Liver (tissue), 3 donors: ENCODE measurements around the gene TRIM23.

Source experiments
- CTCF ChIP-seq: fragments of 150-350 bp; IDR thresholded peaks from 2 replicates; pipeline ENCODE4 v1.5.1; 2017; ENCODE audit warnings: improper control_type of control experiment, low read depth, low read length; ENCODE audit not compliant: missing input control
- FOXA1 ChIP-seq: IDR thresholded peaks from 2 replicates; pipeline ENCODE4 v1.6.1; 2016; ENCODE audit warnings: antibody characterized with exemption
- HNF4G ChIP-seq: IDR thresholded peaks from 2 replicates; pipeline ENCODE4 v1.6.1; 2016; ENCODE audit warnings: antibody characterized with exemption
- RAD21 ChIP-seq, 2 donors: IDR thresholded peaks; 2 replicates each; pipeline ENCODE4 v1.6.1; 2016; ENCODE audit warnings: antibody characterized with exemption in 2 of 2, mild to moderate bottlenecking in 2 of 2
- RXRA ChIP-seq, 2 donors: IDR thresholded peaks; 2 replicates each; pipeline ENCODE4 v1.6.1; 2017 to 2018; ENCODE audit warnings: antibody characterized with exemption in 2 of 2, mild to moderate bottlenecking in 1 of 2
- TAF1 ChIP-seq: conservative IDR thresholded peaks from 2 replicates; pipeline ENCODE4 v1.6.1; 2016; ENCODE audit warnings: antibody characterized with exemption, mild to moderate bottlenecking
- YY1 ChIP-seq: IDR thresholded peaks from 2 replicates; pipeline ENCODE4 v1.6.1; 2016; ENCODE audit warnings: antibody characterized with exemption, mild to moderate bottlenecking
- donor health status: healthy.
- donor health status: healthy.

DNA sequence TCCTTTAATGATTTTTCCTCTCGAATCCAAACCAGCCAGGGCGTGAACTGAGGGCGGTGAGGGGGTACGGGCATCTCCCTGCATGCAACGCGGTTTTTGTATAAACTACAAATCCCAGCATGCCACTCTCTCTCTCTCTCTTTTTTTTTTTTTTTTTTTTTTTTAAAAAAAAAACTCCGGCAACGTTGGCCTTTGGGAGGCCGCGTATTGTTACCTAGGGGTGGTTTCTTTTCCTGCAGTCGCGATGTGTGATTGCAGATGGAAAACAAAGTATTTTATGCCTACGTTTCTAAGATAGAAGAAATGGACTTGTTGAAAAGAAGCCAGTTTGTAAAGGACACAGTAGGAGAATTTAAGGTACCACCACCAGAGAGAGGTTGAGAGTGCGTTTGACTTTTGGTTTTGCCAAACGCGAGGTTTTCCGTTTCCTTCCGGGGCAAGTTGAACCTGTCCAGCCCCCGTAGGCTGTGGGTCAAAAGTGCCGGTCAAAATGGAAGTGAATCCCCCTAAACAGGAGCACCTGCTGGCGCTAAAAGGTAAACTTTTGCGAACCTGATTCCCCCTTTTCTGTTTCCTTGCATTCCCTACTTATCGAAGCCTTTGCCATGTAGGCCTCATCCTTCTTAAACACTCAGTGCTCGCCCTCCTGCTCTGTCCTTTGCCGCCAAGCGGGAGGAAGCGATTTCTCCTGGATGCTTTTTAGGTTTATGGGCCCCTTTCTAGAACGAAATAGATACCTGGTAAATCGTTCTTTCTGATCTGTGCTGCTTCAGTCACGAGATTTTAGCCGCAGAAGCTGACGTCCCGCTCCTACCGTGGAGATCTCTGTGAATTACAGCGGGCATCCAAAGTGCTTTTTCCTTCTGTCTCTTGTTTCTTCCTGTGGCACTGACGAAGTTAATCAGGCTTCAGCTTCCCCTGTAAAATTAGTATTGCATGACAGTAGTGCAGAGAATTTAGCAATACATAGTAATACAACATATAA is 730 bp upstream of the TRIM23 start, which contains the start of the genes SHLD3 and TRAPPC13:
- TF ChIP-seq TAF1: no peak
- TF ChIP-seq CTCF: peak; percentile 1
- TF ChIP-seq YY1: peak; percentile 96
- peak in 1 of 2 donors; percentile 34 for TF ChIP-seq RXRA (IDR thresholded peaks at IDR 0.05)
- TF ChIP-seq HNF4G: no peak
- TF ChIP-seq RAD21 (IDR thresholded peaks at IDR 0.05): no peak
- TF ChIP-seq FOXA1: no peak
